Smooth muscle cell of the brain vasculature (primary cell): ENCODE data around the gene CREB5.

ENCODE experiments used
- DNase-seq: peaks from one replicate; pipeline ENCODE4 v3.0.0-alpha.2; 2012; ENCODE audit warnings: low read depth, low spot score

The CREB5 gene

GRCh38 chr7:28708033-28708951 is 296.0 kb downstream of the CREB5 start:
- no peak for DNase-seq

DNA sequence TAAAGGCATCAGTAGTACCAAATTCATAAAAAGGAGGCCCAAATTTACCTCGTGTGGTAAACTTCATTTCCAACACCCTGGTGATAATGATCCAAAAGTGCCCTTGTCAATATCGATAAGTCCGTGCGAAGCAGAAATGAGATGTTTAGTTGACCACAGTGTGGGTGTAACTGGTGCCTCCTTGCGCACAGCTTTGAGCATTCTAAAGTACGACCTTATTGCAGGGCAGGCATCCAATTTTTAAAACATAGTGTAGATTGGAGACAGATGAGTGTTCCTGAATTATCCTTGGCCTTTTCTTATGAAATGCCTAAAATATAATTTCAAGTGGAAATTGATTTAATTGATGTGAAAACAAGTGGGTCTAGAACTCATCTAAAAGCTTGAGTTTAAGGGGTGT is 297.4 kb downstream of the CREB5 start:
- DNase-seq: no peak

GRCh38 chr7:28711114-28711513 is 298.8 kb downstream of the CREB5 start:
- no peak for DNase-seq

- DNase-seq: no peak
Measured at GRCh38 chr7:28714459-28715120, 302.3 kb downstream of the CREB5 start.

GRCh38 chr7:28717445-28718054 is 305.2 kb downstream of the CREB5 start:
- no peak for DNase-seq

- no peak for DNase-seq
Measured at GRCh38 chr7:28718055-28718481, 305.8 kb downstream of the CREB5 start.

DNA sequence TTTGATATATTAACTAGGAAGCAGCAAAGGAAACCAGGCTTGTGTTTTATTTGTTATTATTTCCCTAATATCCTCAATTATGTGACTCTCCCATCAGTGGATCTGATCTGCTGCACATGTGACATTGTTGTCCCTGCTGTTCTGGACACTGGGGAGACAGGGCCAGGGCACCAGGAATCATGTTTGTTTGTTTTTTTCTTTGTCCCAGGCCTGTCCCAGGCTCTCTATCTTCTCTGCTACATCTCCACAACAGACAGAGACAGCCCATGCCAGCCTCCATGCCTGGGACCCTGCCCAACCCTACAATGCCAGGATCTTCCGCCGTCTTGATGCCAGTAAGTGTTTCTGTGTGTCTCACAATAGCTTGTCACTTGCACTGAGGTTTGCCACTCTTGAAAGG is 306.2 kb downstream of the CREB5 start:
- no peak for DNase-seq

- DNase-seq: no peak
Measured at GRCh38 chr7:28722684-28723083, 310.4 kb downstream of the CREB5 start.

DNA sequence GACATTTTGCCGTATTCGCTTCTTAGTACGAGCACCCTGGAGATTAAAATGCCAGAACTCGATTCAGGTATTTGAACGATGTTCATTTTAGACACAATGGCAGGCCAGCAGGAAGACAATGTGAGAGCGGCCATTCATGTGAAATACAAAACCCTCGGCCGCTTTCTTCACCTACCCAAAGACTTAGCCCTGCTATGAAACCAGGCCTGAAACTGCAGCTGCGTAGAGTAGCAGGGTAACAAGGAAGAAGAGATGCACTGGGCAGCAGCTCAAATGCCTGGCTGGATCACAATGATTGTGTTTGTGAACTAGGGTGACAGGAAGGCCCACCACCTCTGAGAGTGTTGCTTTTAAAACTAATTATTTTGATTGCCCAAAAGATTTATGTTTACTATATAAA is 311.0 kb downstream of the CREB5 start:
- DNase-seq: no peak

GRCh38 chr7:28724563-28724962 is 312.2 kb downstream of the CREB5 start:
- no peak for DNase-seq

DNA sequence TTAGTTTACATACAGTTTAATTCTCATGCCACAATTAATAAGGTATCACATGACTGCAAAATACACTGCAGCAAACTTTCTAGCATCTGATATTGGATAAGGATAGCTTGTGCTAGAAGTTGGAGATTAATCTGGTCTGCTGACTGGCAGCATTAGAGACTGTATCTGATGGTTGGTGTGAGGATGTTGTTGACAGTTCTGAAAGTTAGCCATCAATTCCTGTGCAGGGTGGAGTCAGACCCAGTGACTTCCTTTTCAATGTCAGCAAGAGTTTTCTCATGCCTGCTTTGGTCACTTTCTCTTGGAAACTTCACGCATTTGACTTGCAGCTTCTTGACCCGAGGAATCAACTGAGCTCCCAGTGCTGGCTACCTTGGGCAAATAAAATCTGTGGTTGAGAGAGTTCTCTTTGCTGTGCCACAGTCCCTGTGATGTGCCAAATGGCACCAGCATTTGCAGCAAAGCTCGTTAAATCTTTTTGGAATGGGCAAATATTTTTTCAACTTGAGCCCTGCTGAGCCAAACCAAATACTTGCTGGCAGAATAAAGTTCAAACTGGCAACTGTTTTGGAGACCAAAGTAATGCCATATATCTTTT is 312.8 kb downstream of the CREB5 start:
- no peak for DNase-seq

- DNase-seq: no peak
Measured at GRCh38 chr7:28725911-28726310, 313.6 kb downstream of the CREB5 start.

DNA sequence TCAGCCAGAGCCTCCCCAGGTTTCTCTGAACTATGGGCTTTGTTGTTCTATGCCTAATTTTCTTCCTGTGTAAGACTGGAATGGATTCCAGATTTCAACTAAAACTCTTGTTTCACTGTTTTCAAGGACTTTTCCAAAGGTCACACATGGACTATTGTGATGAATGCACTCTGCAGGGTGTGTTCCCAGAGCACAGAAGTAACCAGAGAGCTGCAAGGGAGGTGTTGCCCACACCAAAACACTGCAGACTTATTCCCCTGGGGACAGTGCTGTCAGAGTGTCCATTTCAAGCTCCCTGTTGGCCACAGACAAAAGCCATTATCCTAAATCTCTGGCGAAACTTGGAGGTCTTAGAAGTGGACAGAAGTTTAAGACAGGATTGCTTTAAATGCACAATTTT is 314.2 kb downstream of the CREB5 start:
- DNase-seq: no peak

DNA sequence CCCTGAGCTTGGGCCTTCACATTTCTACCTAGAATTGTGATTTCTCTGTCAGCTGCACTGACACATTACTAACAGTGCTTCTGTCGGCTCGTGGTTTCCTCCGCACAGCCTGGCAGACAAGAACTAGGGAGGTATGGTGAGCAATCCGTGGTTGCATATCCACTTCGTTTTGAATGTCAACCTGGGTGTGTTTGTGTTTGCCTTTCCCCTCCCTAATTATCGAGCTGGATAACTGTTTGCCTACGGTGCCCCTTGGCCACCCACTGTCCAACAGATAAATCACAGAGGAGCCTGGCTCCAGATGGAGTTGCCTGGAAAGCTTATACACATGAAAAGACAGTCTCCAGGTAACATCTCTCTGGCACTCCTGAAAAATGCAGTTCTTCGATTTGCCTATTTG is 317.0 kb downstream of the CREB5 start:
- no peak for DNase-seq

- no peak for DNase-seq
Measured at GRCh38 chr7:28729727-28730126, 317.4 kb downstream of the CREB5 start.

DNA sequence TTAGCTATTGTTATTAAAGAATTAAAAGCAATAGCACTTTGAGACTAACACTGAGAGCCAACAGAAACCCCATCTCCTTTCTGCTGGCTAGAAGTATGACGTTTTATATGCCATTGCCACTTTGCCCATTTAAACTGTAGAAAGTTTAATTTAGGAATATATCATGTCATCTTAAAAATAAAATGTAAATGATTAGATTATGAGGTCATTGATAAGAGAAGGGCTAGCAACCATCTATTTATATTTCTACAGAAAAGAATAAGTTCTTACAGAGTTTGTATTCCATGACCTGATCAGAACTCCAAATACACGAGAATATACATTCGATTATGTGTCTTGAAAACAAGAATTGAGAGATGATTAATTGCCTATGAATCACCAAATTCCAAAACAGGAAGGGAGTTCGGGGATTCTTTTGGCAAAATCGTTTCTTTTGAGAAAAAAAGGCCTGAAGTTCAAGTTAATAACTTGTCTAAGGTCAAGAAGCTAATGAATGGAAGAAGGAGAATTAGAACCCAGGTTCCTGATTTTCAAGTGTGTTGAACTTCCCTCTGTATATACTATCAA is 318.9 kb downstream of the CREB5 start:
- DNase-seq: no peak

DNA sequence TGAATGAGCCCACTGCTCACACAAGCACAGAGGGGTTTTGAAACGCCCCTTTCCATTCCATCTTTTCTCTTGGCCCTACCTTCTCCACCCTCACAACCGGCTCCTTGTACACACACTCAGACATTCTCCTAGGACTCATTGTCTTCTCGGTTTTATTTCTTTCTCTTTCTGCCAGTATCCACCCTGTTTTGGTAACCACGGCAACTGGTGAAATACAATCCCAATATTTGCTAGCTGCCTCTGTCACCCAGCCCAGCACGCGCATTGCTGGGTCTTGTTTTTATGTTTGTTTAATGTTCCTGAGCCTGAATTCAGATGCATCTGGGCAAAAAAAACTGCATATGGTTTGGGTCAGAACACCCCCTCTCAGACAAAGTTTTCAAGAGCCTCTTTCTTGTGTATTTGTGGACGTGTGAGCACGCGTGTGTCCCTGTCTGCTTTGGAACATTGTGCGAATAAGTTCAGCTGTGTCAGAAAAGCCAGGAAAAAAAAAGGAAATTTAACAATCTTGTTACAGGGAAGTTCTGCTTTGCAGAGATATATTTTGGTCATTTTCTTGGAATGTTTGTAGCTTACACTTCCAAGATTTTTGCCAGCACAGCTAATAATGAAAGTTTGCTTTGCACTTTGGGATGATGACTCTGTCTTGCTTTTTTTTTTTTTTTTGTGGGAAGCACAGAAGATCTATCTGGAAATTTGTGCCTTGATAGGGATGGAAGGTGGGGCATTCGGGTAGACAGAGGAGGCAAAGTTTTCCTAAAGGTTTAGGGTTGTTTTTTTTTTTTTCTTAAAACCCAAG is 320.0 kb downstream of the CREB5 start:
- DNase-seq: peak; percentile 57

DNA sequence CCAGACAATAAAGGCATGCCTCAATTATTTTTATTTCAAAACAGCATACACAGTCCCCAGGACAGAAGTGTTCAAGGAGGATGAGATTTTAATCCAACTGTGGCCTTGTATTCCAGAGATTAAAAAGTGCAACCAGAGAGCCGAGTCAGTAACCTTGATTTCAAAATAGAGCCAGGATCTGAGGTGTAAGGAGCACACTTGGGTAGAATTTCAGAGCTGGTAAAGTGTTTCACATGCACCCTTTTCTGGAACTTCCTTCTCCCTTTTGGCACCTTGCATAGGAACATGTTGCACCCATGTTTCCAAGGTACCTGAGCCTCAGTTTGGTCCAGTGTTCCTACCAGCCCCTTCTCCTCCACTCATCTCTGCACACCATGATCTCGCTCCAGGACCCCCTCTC is 320.7 kb downstream of the CREB5 start:
- DNase-seq: no peak

DNA sequence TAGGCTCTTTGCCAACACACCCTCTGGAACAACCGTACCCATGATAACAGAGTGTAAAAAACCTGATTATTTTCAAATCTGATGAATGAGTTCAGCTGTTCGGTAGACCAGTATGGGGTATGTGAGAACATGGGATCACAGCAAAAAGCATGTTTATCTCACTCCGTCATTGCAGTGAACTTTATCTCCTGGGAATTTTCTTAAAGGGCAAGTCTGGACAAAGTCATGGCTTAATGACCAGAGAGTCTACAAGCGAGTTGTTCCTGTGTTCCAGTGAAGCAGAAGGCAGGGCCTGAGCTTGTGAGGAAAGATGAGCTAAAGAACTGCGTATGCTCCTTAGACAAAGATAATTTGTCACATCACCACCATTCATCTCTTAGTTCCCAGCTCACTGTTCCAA is 326.1 kb downstream of the CREB5 start:
- no peak for DNase-seq

GRCh38 chr7:28739128-28739527 is 326.8 kb downstream of the CREB5 start:
- DNase-seq: no peak

GRCh38 chr7:28739826-28740225 is 327.5 kb downstream of the CREB5 start:
- no peak for DNase-seq
